Ovary (tissue), 3 donors: ENCODE results near the gene C1orf174.

Experiments used
- EP300 ChIP-seq: sonication (generic); formaldehyde crosslinking; IDR thresholded peaks from one replicate; pipeline ENCODE4 v1.6.1; 2017; ENCODE audit warnings: antibody characterized with exemption
- POLR2A ChIP-seq: fragments of 450-650 bp; IDR thresholded peaks from one replicate; pipeline ENCODE4 v1.6.1; 2017; ENCODE audit warnings: antibody characterized with exemption, mild to moderate bottlenecking, moderate library complexity
- TF ChIP-seq, protein P1 (sequence below), 3 donors: fragments of 450-650 bp in 2 of 3; fragments of 200-600 bp in 1 of 3; IDR thresholded peaks; one replicate each; pipeline versions ENCODE4 v1.5.1 to v1.8.0; 2016 to 2022; ENCODE audit warnings: antibody characterized with exemption in 3 of 3, mild to moderate bottlenecking in 1 of 3
- donor health status: DM: no; HTN: no; CAD: no.

- TF ChIP-seq, protein P1, sequence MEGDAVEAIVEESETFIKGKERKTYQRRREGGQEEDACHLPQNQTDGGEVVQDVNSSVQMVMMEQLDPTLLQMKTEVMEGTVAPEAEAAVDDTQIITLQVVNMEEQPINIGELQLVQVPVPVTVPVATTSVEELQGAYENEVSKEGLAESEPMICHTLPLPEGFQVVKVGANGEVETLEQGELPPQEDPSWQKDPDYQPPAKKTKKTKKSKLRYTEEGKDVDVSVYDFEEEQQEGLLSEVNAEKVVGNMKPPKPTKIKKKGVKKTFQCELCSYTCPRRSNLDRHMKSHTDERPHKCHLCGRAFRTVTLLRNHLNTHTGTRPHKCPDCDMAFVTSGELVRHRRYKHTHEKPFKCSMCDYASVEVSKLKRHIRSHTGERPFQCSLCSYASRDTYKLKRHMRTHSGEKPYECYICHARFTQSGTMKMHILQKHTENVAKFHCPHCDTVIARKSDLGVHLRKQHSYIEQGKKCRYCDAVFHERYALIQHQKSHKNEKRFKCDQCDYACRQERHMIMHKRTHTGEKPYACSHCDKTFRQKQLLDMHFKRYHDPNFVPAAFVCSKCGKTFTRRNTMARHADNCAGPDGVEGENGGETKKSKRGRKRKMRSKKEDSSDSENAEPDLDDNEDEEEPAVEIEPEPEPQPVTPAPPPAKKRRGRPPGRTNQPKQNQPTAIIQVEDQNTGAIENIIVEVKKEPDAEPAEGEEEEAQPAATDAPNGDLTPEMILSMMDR (IDR thresholded peaks at IDR 0.05), result no peak
- no peak for TF ChIP-seq EP300
- TF ChIP-seq POLR2A, result no peak
Measured at GRCh38 chr1:3879099-3879498, 21.0 kb downstream of the C1orf174 start.
